T-helper 1 cell treated with Interleukin-12 subunit alpha and Interleukin-12 subunit beta and Interleukin-4 antibody, amounts not matched to agents 30 μg/mL and 1 μg/mL, for 36 hours (primary cell): Measurements from ENCODE around the gene CACHD1.
A peak's percentile ranks its signal among the peaks of the same experiment; 100 is the strongest.

Source experiments
- H3K27ac Mint-ChIP-seq: one replicate; pipeline ENCODE4 v1.8.0; 2021; ENCODE audit warnings: mild to moderate bottlenecking, mixed read lengths
- H3K27me3 Mint-ChIP-seq: one replicate; pipeline ENCODE4 v1.8.0; 2021; ENCODE audit warnings: low read depth, mixed read lengths
- H3K36me3 Mint-ChIP-seq: one replicate; pipeline ENCODE4 v1.8.0; 2021; ENCODE audit warnings: low read depth, mixed read lengths
- H3K4me1 Mint-ChIP-seq: one replicate; pipeline ENCODE4 v1.8.0; 2021; ENCODE audit warnings: low read depth, mixed read lengths
- H3K4me3 Mint-ChIP-seq: one replicate; pipeline ENCODE4 v1.8.0; 2021; ENCODE audit warnings: mild to moderate bottlenecking, moderate library complexity, mixed read lengths
- H3K9me3 Mint-ChIP-seq: one replicate; pipeline ENCODE4 v1.8.0; 2021; ENCODE audit warnings: mixed read lengths

The CACHD1 gene

GRCh38 chr1:64532646-64533045 is 62.7 kb downstream of the CACHD1 start:
- Mint-ChIP-seq H3K9me3 (no peaks in the 10 kb centered on the region), H3K27ac (no peak overlapping the region), H3K4me3 (no peak overlapping the region), H3K27me3 (peaks cover 4% of the 10 kb centered on the region), H3K4me1 (no peaks in the 10 kb centered on the region), H3K36me3 (peaks cover 1% of the 10 kb centered on the region)

GRCh38 chr1:64535938-64536835 is 66.3 kb downstream of the CACHD1 start:
- Mint-ChIP-seq H3K27ac (no peak overlapping the region), H3K36me3 (peaks cover 2% of the 10 kb centered on the region), H3K9me3 (no peaks in the 10 kb centered on the region), H3K4me1 (peaks cover 11% of the 10 kb centered on the region), H3K27me3 (peaks cover 9% of the 10 kb centered on the region), H3K4me3 (no peak overlapping the region)

- Mint-ChIP-seq H3K9me3 (no peaks in the 10 kb centered on the region), H3K4me3 (no peak overlapping the region), H3K4me1 (peaks cover 13% of the 10 kb centered on the region), H3K36me3 (peaks cover 1% of the 10 kb centered on the region), H3K27ac (no peak overlapping the region), H3K27me3 (peaks cover 14% of the 10 kb centered on the region)
These were observed 67.0 kb downstream of the CACHD1 start for GRCh38 chr1:64536836-64537490.

GRCh38 chr1:64537942-64538341 is 68.0 kb downstream of the CACHD1 start:
- H3K4me3 Mint-ChIP-seq, result no peak overlapping the region
- no peaks in the 10 kb centered on the region for H3K9me3 Mint-ChIP-seq
- H3K36me3 Mint-ChIP-seq, result peaks cover 1% of the 10 kb centered on the region
- no peak overlapping the region for H3K27ac Mint-ChIP-seq
- H3K4me1 Mint-ChIP-seq, result peaks cover 13% of the 10 kb centered on the region
- peaks cover 17% of the 10 kb centered on the region for H3K27me3 Mint-ChIP-seq

- Mint-ChIP-seq H3K4me3 (no peak overlapping the region), H3K27me3 (peaks cover 17% of the 10 kb centered on the region), H3K27ac (no peak overlapping the region), H3K9me3 (no peaks in the 10 kb centered on the region), H3K4me1 (peaks cover 13% of the 10 kb centered on the region), H3K36me3 (peaks cover 1% of the 10 kb centered on the region)
These were observed 68.5 kb downstream of the CACHD1 start for GRCh38 chr1:64538389-64538788.

GRCh38 chr1:64539289-64539688 is 69.4 kb downstream of the CACHD1 start:
- Mint-ChIP-seq H3K4me3 (no peak overlapping the region), H3K9me3 (no peaks in the 10 kb centered on the region), H3K27ac (no peak overlapping the region)

GRCh38 chr1:64539781-64540218 is 69.9 kb downstream of the CACHD1 start:
- H3K36me3 Mint-ChIP-seq, result peaks cover 1% of the 10 kb centered on the region
- no peaks in the 10 kb centered on the region for H3K9me3 Mint-ChIP-seq
- peaks cover 15% of the 10 kb centered on the region for H3K4me1 Mint-ChIP-seq
- H3K27me3 Mint-ChIP-seq, result peaks cover 26% of the 10 kb centered on the region
- no peak overlapping the region for H3K27ac Mint-ChIP-seq
- H3K4me3 Mint-ChIP-seq, result no peak overlapping the region

More at GRCh38 chr1:64539289-64539688, 69.4 kb downstream of the CACHD1 start:
- peaks cover 1% of the 10 kb centered on the region for H3K36me3 Mint-ChIP-seq
- peaks cover 14% of the 10 kb centered on the region for H3K4me1 Mint-ChIP-seq
- peaks cover 22% of the 10 kb centered on the region for H3K27me3 Mint-ChIP-seq

- Mint-ChIP-seq H3K4me3 (peak overlapping the region; percentile 12), H3K4me1 (peaks cover 19% of the 10 kb centered on the region), H3K27ac (no peak overlapping the region), H3K9me3 (no peaks in the 10 kb centered on the region), H3K36me3 (peaks cover 1% of the 10 kb centered on the region), H3K27me3 (peaks cover 26% of the 10 kb centered on the region)
These were observed 70.4 kb downstream of the CACHD1 start for GRCh38 chr1:64540265-64540791.

GRCh38 chr1:64542118-64542517 is 72.2 kb downstream of the CACHD1 start:
- H3K27ac Mint-ChIP-seq, result no peak overlapping the region
- H3K4me3 Mint-ChIP-seq, result no peak overlapping the region
- peaks cover 28% of the 10 kb centered on the region for H3K27me3 Mint-ChIP-seq
- H3K9me3 Mint-ChIP-seq, result no peaks in the 10 kb centered on the region
- H3K36me3 Mint-ChIP-seq, result peaks cover 1% of the 10 kb centered on the region
- peaks cover 21% of the 10 kb centered on the region for H3K4me1 Mint-ChIP-seq

GRCh38 chr1:64543831-64544230 is 73.9 kb downstream of the CACHD1 start:
- H3K9me3 Mint-ChIP-seq, result no peaks in the 10 kb centered on the region
- peaks cover 34% of the 10 kb centered on the region for H3K27me3 Mint-ChIP-seq
- no peak overlapping the region for H3K27ac Mint-ChIP-seq
- H3K36me3 Mint-ChIP-seq, result peaks cover 1% of the 10 kb centered on the region
- no peak overlapping the region for H3K4me3 Mint-ChIP-seq
- peaks cover 21% of the 10 kb centered on the region for H3K4me1 Mint-ChIP-seq

- peaks cover 47% of the 10 kb centered on the region for H3K27me3 Mint-ChIP-seq
- H3K27ac Mint-ChIP-seq, result no peak overlapping the region
- no peaks in the 10 kb centered on the region for H3K9me3 Mint-ChIP-seq
- H3K4me3 Mint-ChIP-seq, result no peak overlapping the region
- H3K4me1 Mint-ChIP-seq, result peaks cover 21% of the 10 kb centered on the region
- H3K36me3 Mint-ChIP-seq, result no peaks in the 10 kb centered on the region
These were observed 75.4 kb downstream of the CACHD1 start for GRCh38 chr1:64545118-64545843.

- Mint-ChIP-seq H3K27ac (no peak overlapping the region), H3K36me3 (no peaks in the 10 kb centered on the region), H3K4me3 (no peak overlapping the region), H3K4me1 (peaks cover 19% of the 10 kb centered on the region), H3K27me3 (peaks cover 47% of the 10 kb centered on the region), H3K9me3 (no peaks in the 10 kb centered on the region)
These were observed 76.1 kb downstream of the CACHD1 start for GRCh38 chr1:64546013-64546412.

GRCh38 chr1:64549464-64550239 is 79.7 kb downstream of the CACHD1 start:
- H3K9me3 Mint-ChIP-seq, result no peaks in the 10 kb centered on the region
- peaks cover 13% of the 10 kb centered on the region for H3K4me1 Mint-ChIP-seq
- H3K36me3 Mint-ChIP-seq, result no peaks in the 10 kb centered on the region
- peaks cover 56% of the 10 kb centered on the region for H3K27me3 Mint-ChIP-seq
- no peak overlapping the region for H3K27ac Mint-ChIP-seq
- H3K4me3 Mint-ChIP-seq, result no peak overlapping the region

GRCh38 chr1:64550510-64550909 is 80.6 kb downstream of the CACHD1 start:
- peaks cover 59% of the 10 kb centered on the region for H3K27me3 Mint-ChIP-seq
- no peak overlapping the region for H3K4me3 Mint-ChIP-seq
- no peaks in the 10 kb centered on the region for H3K9me3 Mint-ChIP-seq
- peaks cover 7% of the 10 kb centered on the region for H3K4me1 Mint-ChIP-seq
- no peak overlapping the region for H3K27ac Mint-ChIP-seq
- H3K36me3 Mint-ChIP-seq, result no peaks in the 10 kb centered on the region
